OCI-LY3 (cell line): ENCODE results near the gene KLHL29.

ENCODE experiments used
- H2AFZ ChIP-seq: fragments of 200-600, 300-600 bp; shearing (Covaris generic); 2 replicates; pipeline ENCODE4 v1.6.0; 2014; ENCODE audit warnings: antibody characterized with exemption, low read depth, low read length
- H3K27ac ChIP-seq: fragments of 200-600, 300-600 bp; sonication (generic); 2 replicates; pipeline ENCODE4 v1.5.1; 2014; ENCODE audit warnings: mild to moderate bottlenecking, low read length, moderate library complexity, mixed read lengths
- H3K27me3 ChIP-seq: fragments of 200-600, 300-600 bp; sonication (generic); 2 replicates; pipeline ENCODE4 v1.6.1; 2014; ENCODE audit warnings: low read depth, low read length, mixed read lengths
- H3K36me3 ChIP-seq: fragments of 200-600, 300-600 bp; sonication (generic); replicated peaks from 2 replicates; pipeline ENCODE3; 2014; ENCODE audit warnings: low read depth, low read length, mixed read lengths
- H3K4me1 ChIP-seq: fragments of 300-600, 200-600 bp; sonication (generic); 2 replicates; pipeline ENCODE4 v1.6.1; 2014; ENCODE audit warnings: low read length, mixed read lengths
- H3K4me2 ChIP-seq: fragments of 200-600, 300-600 bp; sonication (generic); 2 replicates; pipeline ENCODE4 v1.6.1; 2014; ENCODE audit warnings: low read length, mixed read lengths
- H3K4me3 ChIP-seq: fragments of 300-600, 200-600 bp; sonication (generic); 2 replicates; pipeline ENCODE4 v1.5.1; 2014; ENCODE audit warnings: antibody characterized with exemption, mild to moderate bottlenecking, low read length, moderate library complexity
- H3K79me2 ChIP-seq: fragments of 300-600, 200-600 bp; shearing (Covaris generic); 2 replicates; pipeline ENCODE4 v1.6.1; 2014; ENCODE audit warnings: mild to moderate bottlenecking, low read length, mixed read lengths
- H3K9ac ChIP-seq: fragments of 300-600, 200-600 bp; shearing (Covaris generic); 2 replicates; pipeline ENCODE4 v1.6.0; 2014; ENCODE audit warnings: mild to moderate bottlenecking, low read length, moderate library complexity
- H3K9me3 ChIP-seq: fragments of 200-600, 300-600 bp; shearing (Covaris generic); 2 replicates; pipeline ENCODE4 v1.6.1; 2014; ENCODE audit warnings: low read length, mixed read lengths; ENCODE audit not compliant: insufficient read depth
- H4K20me1 ChIP-seq: fragments of 200-600, 300-600 bp; sonication (generic); 2 replicates; pipeline ENCODE4 v1.6.1; 2016; ENCODE audit warnings: low read length, mixed read lengths; ENCODE audit not compliant: insufficient read depth
- CTCF ChIP-seq: fragments of 200-600, 300-600 bp; sonication (generic); IDR thresholded peaks from 2 replicates; pipeline ENCODE4 v1.5.1; 2014; ENCODE audit warnings: antibody characterized with exemption, low read length, low read depth
- EZH2phosphoT487 ChIP-seq: fragments of 200-600 bp; shearing (Covaris generic); IDR thresholded peaks from 2 replicates; pipeline ENCODE4 v1.6.1; 2018; ENCODE audit warnings: antibody characterized with exemption, mixed run types, low read depth

Gene KLHL29

DNA sequence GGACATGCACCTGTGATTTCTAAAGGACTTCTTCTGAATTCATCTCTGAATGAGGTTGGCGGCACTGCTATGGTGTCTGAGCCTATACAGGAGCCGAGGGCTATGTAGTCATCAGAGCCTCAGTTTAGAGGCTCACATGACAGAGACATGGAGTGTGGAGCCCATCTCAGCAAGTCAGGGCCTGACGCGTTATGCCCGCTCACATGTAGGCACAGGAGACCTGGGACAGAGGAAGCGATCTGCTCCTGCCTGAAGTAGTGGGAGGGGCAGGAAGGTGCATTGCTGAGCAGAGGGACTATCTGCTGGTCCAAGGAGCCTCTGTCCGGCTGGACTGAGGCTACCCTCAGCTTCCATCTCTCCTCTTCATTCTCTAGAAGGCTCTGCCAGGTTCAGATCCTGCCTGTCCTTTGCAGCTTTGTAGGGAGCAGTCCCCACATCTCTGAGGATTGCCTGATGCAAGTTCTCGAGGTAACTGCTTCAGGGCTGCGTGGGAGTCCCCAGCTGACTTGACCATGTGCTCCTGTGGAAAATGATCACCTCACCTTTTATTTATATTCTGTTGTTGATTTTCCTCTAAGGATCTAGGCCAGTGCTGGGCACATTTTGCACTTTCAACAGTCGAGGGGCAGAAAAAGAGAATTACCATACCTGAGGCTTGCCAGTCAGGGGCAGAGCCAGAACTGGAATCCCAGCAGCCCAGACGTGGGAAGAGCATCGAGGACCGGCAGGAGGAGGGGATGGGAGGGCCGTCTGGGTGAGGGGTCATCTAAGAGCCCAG is 16.6 kb downstream of the KLHL29 start:
- Histone ChIP-seq H3K79me2 (no peaks in the 10 kb centered on the region), H3K36me3 (no peaks in the 10 kb centered on the region), H2AFZ (no peak overlapping the region), H3K9ac (no peak overlapping the region), H3K9me3 (no peaks in the 10 kb centered on the region), H3K4me3 (no peak overlapping the region), H3K4me2 (no peak overlapping the region), H3K27me3 (no peaks in the 10 kb centered on the region), H4K20me1 (no peaks in the 10 kb centered on the region), H3K27ac (no peak overlapping the region), H3K4me1 (peaks cover 24% of the 10 kb centered on the region)
- TF ChIP-seq CTCF: no peak
- no peak for TF ChIP-seq EZH2phosphoT487

- H3K27ac ChIP-seq: no peak overlapping the region
- no peaks in the 10 kb centered on the region for H3K79me2 ChIP-seq
- H3K36me3 ChIP-seq: no peaks in the 10 kb centered on the region
- H3K4me1 ChIP-seq: peaks cover 24% of the 10 kb centered on the region
- TF ChIP-seq EZH2phosphoT487 (no peak), CTCF (no peak)
- no peak overlapping the region for H3K4me2 ChIP-seq
- no peaks in the 10 kb centered on the region for H3K27me3 ChIP-seq
- no peak overlapping the region for H3K9ac ChIP-seq
- H2AFZ ChIP-seq: no peak overlapping the region
- H3K9me3 ChIP-seq: no peaks in the 10 kb centered on the region
- no peaks in the 10 kb centered on the region for H4K20me1 ChIP-seq
- no peak overlapping the region for H3K4me3 ChIP-seq
Observed at GRCh38 chr2:23402205-23402740, 17.3 kb downstream of the KLHL29 start.

- Histone ChIP-seq H3K9ac (peak overlapping the region; percentile 31), H3K36me3 (no peaks in the 10 kb centered on the region), H3K79me2 (no peaks in the 10 kb centered on the region), H2AFZ (peak overlapping the region; percentile 87), H3K9me3 (no peaks in the 10 kb centered on the region), H4K20me1 (no peaks in the 10 kb centered on the region), H3K4me1 (peaks cover 22% of the 10 kb centered on the region), H3K27me3 (no peaks in the 10 kb centered on the region), H3K4me3 (peak overlapping the region; percentile 62), H3K4me2 (peak overlapping the region; percentile 71), H3K27ac (no peak overlapping the region)
- TF ChIP-seq CTCF: peak; percentile 53
- no peak for TF ChIP-seq EZH2phosphoT487
Observed at GRCh38 chr2:23404426-23404825, 19.4 kb downstream of the KLHL29 start.

DNA sequence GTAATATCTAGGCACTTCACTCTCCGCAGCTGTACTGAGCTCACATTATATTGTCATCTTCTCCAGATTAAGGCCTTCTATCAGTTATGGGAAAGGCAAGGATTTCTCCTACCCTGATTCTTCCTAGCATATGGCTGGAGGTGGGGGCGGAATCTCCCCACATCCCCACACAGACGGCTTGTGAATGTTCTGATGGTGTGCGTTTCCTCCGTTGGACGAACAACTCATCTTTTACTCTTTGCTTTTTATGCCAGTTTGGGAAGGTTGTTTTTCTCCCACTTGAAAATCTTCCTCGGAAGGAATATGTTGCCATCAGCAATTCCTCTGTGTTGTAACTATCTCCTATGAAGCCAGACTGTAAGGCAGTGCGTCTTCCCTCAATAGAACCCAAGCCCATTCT is 24.3 kb downstream of the KLHL29 start:
- Histone ChIP-seq H3K27me3 (no peaks in the 10 kb centered on the region), H4K20me1 (no peaks in the 10 kb centered on the region), H3K9me3 (no peaks in the 10 kb centered on the region), H3K36me3 (no peaks in the 10 kb centered on the region), H3K79me2 (no peaks in the 10 kb centered on the region), H3K27ac (no peak overlapping the region), H3K4me1 (peaks cover 7% of the 10 kb centered on the region), H3K9ac (no peak overlapping the region), H3K4me2 (no peak overlapping the region), H3K4me3 (no peak overlapping the region), H2AFZ (no peak overlapping the region)
- no peak for TF ChIP-seq CTCF
- no peak for TF ChIP-seq EZH2phosphoT487
